ENCODE results near the gene ASAP3. TPM values are rescaled to one million over a fixed set of nuclear protein-coding genes. Genes with fewer than 3 reads are reported as not detected.

ASAP3 gene
- total RNA-seq, 6 experiments from 2014 or later = 5.9 to 14.5 (median 12.3) TPM

DNA sequence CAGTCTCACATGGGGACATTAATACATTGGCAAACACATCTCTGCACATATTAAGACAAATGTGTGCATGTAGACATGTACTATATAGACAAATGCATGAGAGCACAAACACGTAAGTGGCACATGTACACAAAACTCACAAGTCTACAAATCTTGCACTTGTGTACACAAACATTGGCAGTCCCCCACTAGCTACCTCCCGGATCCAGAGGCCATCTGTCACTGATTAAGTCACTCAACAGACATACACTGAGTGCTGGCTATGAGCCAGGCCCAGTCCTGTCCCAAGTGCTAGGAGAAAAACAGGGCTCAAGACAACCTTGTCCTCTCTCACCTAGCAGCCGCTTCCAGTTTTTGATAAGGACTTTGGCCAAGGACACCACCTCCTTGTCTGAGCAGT, 66.4 kb downstream of the ASAP3 start:
- H3K27ac Mint-ChIP-seq = no peak overlapping the region
- peaks cover 18% of the 10 kb centered on the region for H3K4me1 Mint-ChIP-seq (ENCODE audit: low read depth)
- TF ChIP-seq, protein P1, sequence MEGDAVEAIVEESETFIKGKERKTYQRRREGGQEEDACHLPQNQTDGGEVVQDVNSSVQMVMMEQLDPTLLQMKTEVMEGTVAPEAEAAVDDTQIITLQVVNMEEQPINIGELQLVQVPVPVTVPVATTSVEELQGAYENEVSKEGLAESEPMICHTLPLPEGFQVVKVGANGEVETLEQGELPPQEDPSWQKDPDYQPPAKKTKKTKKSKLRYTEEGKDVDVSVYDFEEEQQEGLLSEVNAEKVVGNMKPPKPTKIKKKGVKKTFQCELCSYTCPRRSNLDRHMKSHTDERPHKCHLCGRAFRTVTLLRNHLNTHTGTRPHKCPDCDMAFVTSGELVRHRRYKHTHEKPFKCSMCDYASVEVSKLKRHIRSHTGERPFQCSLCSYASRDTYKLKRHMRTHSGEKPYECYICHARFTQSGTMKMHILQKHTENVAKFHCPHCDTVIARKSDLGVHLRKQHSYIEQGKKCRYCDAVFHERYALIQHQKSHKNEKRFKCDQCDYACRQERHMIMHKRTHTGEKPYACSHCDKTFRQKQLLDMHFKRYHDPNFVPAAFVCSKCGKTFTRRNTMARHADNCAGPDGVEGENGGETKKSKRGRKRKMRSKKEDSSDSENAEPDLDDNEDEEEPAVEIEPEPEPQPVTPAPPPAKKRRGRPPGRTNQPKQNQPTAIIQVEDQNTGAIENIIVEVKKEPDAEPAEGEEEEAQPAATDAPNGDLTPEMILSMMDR (IDR thresholded peaks at IDR 0.05) = no peak
- no peaks in the 10 kb centered on the region for H3K9me3 Mint-ChIP-seq
- H3K36me3 Mint-ChIP-seq (ENCODE audit: low read depth) = no peaks in the 10 kb centered on the region
- H3K27me3 Mint-ChIP-seq (ENCODE audit: insufficient read depth) = peaks cover 4% of the 10 kb centered on the region; the same call in 1 of the 2 replicates
- H3K4me3 Mint-ChIP-seq = no peak overlapping the region
- no peak for DNase-seq

GRCh38 chr1:23416964-23417363, 67.0 kb downstream of the ASAP3 start:
- no peak overlapping the region for H3K27ac Mint-ChIP-seq
- H3K4me3 Mint-ChIP-seq = no peak overlapping the region
- peaks cover 4% of the 10 kb centered on the region; the same call in 1 of the 2 replicates for H3K27me3 Mint-ChIP-seq (ENCODE audit: insufficient read depth)
- TF ChIP-seq, protein P1 (IDR thresholded peaks at IDR 0.05) = no peak
- no peaks in the 10 kb centered on the region for H3K36me3 Mint-ChIP-seq (ENCODE audit: low read depth)
- H3K9me3 Mint-ChIP-seq = no peaks in the 10 kb centered on the region
- H3K4me1 Mint-ChIP-seq (ENCODE audit: low read depth) = peaks cover 18% of the 10 kb centered on the region
- no peak for DNase-seq

DNA sequence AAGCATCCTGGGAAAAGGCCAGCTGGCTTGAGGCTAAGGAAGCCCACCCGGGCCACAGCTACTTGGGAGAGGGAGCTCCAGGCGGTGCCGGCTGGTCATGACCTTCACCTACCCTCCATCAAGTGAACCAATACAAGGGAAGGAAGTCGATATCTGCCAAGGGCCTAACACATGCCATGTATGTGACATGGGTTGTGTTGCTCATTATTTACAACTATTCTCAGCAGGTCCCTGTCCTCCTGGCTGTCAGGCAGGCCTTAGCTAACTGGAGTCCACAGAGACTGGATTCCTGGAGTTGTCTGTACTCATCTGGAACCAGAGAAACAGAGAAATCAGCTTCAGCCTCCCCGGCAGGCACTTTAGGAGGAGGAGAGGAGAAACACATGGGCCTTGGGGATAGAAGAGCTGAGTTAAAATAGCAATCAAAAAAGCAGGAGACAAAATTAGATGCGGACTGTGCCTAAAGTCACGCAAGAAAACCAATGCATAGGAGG, 75.1 kb downstream of the ASAP3 start:
- H3K27ac Mint-ChIP-seq = no peak overlapping the region
- no peaks in the 10 kb centered on the region for H3K9me3 Mint-ChIP-seq
- DNase-seq = no peak
- no peak overlapping the region for H3K4me3 Mint-ChIP-seq
- H3K36me3 Mint-ChIP-seq (ENCODE audit: low read depth) = no peaks in the 10 kb centered on the region
- peaks cover 29% of the 10 kb centered on the region for H3K4me1 Mint-ChIP-seq (ENCODE audit: low read depth)
- TF ChIP-seq, protein P1 (IDR thresholded peaks at IDR 0.05) = no peak
- H3K27me3 Mint-ChIP-seq (ENCODE audit: insufficient read depth) = no peaks in the 10 kb centered on the region; the same call in 1 of the 2 replicates

DNA sequence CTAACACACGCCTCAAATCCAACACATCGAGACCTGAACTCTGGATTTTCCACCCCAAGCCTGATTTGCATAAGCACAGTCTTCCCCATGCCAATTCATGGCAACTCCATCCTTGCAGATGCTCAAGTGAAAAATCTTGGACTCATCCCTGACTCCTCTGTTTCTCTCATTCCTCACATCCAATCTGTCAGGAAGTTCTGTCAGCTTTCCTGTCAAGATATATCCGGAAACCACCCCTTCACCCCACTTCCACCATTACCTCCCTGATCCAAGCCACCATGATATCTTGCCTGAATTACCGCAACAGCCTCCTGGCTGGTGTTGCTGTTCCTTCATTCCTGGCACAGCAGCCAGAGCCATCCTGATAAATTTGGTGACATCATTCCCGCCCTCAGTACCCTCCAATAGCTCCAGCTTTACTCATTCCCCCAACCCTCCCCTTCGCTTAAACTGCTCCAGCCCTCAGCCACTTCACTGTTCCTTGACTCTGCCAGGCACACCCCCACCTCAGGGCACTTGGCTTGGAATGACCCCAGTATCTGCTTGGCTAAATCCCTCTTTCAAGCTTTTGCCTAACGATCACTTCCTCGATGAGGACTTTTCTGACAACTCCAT, 76.9 kb downstream of the ASAP3 start:
- Mint-ChIP-seq H3K4me1 (ENCODE audit: low read depth) (peaks cover 22% of the 10 kb centered on the region), H3K9me3 (no peaks in the 10 kb centered on the region), H3K27me3 (ENCODE audit: insufficient read depth) (no peaks in the 10 kb centered on the region; the same call in 1 of the 2 replicates), H3K36me3 (ENCODE audit: low read depth) (no peaks in the 10 kb centered on the region), H3K27ac (no peak overlapping the region), H3K4me3 (no peak overlapping the region)
- no peak for DNase-seq
- TF ChIP-seq, protein P1 (IDR thresholded peaks at IDR 0.05) = no peak

DNA sequence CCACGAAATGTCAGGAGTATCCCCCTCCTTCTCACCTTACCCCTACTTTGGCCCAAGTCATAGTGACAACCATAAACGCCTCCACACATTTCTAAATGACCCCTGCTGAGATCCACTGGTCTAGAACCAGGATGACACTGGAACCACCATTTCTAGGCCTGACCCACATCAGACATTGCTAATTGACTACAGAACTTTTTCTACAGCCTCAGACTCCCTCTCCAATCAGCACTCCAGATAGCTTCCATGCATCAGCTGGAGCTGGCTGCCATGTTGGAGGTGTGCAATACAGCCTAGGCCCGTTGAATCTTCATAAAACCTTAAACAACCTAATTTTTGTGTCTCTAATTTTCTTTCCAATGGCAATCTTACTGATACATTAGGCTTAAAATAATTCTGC, 78.0 kb downstream of the ASAP3 start:
- Mint-ChIP-seq H3K36me3 (ENCODE audit: low read depth) (no peaks in the 10 kb centered on the region), H3K27me3 (ENCODE audit: insufficient read depth) (no peaks in the 10 kb centered on the region; the same call in 1 of the 2 replicates), H3K9me3 (no peaks in the 10 kb centered on the region), H3K27ac (no peak overlapping the region), H3K4me1 (ENCODE audit: low read depth) (peaks cover 14% of the 10 kb centered on the region), H3K4me3 (no peak overlapping the region)
- no peak for DNase-seq
- TF ChIP-seq, protein P1 (IDR thresholded peaks at IDR 0.05) = no peak

All from HFFc6 (cell line).